ENCODE results near the gene MAD2L1BP.

The MAD2L1BP gene

DNA sequence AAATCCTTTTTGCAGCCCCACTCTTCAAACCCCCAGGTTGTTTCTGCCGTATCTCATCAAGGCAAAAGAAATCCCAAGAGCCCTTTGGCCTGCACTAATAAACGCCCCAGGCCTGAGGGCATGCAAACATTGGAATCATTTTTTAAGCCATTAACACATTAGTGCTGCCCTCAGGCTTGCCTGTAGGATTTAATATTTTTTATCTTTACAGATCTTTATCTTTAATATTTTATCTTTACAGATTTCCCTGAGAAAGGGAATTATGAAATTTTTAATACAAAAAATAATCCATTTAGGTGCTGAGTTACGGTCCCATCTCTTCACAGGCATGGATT is 21.3 kb upstream of the MAD2L1BP start:
- Histone ChIP-seq H3K4me3 (ENCODE audit: low read depth, low read length) (no peak overlapping the region), H3K36me3 (peaks cover 90% of the 10 kb centered on the region), H3K9me3 (ENCODE audit: severe bottlenecking) (no peaks in the 10 kb centered on the region), H3K27ac (no peak overlapping the region), H3K27me3 (ENCODE audit: insufficient read depth, low read depth, severe bottlenecking) (no peaks in the 10 kb centered on the region)
- TF ChIP-seq, protein P1, sequence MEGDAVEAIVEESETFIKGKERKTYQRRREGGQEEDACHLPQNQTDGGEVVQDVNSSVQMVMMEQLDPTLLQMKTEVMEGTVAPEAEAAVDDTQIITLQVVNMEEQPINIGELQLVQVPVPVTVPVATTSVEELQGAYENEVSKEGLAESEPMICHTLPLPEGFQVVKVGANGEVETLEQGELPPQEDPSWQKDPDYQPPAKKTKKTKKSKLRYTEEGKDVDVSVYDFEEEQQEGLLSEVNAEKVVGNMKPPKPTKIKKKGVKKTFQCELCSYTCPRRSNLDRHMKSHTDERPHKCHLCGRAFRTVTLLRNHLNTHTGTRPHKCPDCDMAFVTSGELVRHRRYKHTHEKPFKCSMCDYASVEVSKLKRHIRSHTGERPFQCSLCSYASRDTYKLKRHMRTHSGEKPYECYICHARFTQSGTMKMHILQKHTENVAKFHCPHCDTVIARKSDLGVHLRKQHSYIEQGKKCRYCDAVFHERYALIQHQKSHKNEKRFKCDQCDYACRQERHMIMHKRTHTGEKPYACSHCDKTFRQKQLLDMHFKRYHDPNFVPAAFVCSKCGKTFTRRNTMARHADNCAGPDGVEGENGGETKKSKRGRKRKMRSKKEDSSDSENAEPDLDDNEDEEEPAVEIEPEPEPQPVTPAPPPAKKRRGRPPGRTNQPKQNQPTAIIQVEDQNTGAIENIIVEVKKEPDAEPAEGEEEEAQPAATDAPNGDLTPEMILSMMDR (IDR thresholded peaks at IDR 0.05; ENCODE audit: low read depth, low read length) = no peak
- no peak for DNase-seq

DNA sequence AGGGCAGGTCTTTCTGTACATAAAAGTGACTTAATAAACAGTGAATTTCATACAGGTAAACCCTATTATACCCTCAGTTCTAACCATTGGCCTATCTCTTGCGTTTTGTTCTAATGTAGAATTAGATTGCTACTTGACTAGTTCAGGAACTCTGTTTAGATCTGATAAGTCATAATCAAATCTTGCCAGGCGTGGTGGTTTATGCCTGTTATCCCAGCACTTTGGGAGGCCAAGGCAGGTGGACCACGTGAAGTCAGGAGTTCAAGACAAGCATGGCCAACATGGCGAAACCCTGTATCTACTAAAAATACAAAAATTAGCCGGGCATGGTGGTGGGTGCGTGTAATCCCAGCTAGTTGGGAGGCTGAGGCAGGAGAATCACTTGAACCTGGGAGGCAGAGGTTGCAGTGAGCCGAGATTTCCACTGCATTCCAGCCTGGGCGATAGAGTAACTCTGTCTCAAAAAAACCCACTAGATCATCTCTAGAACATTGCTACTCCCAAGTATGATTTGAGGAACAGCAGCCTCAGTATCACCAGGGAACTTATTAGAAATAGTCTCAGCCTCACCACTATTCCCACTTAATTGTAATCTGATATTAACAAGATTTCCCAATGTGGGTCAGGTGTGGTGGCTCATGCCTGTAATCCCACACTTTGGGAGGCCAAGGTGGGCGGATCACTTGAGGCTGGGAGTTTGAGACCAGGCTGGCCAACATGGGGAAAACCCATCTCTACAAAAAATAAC is 18.7 kb upstream of the MAD2L1BP start:
- no peak overlapping the region; the same call in 1 of the 2 replicates for H3K27ac ChIP-seq
- DNase-seq = no peak
- TF ChIP-seq, protein P1 (IDR thresholded peaks at IDR 0.05; ENCODE audit: low read depth, low read length) = no peak
- H3K27me3 ChIP-seq (ENCODE audit: insufficient read depth, low read depth, severe bottlenecking) = no peaks in the 10 kb centered on the region
- H3K4me3 ChIP-seq (ENCODE audit: low read depth, low read length) = no peak overlapping the region
- H3K36me3 ChIP-seq = peaks cover 90% of the 10 kb centered on the region
- H3K9me3 ChIP-seq (ENCODE audit: severe bottlenecking) = no peaks in the 10 kb centered on the region

DNA sequence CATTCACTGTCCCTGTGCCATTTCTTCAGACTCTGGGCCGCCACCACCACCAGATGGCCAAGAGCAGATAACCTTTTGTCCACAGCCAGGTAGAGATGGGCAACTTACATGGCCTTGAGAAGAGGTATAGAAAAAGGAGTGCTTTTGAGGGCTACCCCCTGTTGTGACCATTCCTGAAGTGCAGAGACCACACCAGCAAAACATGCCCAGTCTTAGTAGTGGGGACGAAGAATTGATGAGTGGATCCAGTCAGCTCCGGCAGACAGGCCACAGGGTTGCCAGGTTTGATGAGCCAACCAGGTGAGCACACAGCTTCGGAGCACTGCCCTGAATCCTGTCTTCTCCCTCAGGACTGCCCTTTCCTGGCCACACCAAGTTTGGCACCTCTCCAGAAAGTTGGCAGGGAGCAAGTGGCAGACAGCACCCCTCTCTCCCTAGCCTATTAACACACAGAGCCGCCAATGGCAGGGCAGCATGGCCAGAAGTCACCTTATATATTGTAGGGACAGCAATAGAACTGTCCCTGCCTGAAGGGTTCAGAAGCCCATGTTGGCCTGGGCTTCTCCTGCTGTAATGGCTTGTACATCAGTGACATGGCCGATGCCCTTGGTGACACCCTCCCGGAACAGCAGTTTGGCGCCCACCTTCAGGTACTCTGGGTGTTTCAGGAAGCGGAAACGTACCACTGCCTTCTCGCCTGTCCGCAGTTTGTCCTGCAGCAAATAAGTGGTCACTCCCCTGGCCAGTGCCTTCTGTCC is 14.4 kb upstream of the MAD2L1BP start:
- H3K36me3 ChIP-seq = peaks cover 92% of the 10 kb centered on the region
- no peaks in the 10 kb centered on the region for H3K9me3 ChIP-seq (ENCODE audit: severe bottlenecking)
- no peak for DNase-seq
- no peak overlapping the region for H3K27ac ChIP-seq
- TF ChIP-seq, protein P1 (IDR thresholded peaks at IDR 0.05; ENCODE audit: low read depth, low read length) = no peak
- no peak overlapping the region for H3K4me3 ChIP-seq (ENCODE audit: low read depth, low read length)
- no peaks in the 10 kb centered on the region for H3K27me3 ChIP-seq (ENCODE audit: insufficient read depth, low read depth, severe bottlenecking)

DNA sequence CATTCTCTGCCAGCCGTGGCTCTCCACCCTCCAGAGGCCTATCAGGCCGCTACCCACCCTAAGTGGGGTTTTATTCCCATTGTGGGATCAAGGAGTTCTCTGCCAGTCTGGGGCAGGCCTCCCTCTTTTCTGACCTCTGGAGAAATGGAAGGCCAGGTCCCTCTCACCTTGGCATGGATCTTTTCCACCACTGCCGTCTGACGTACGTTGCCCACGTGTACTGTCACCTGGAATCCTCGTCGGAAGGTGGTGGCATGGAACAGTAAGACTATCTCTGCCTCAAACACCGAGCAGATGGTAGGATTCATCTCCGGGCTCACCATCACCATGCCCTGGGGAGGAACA is 13.8 kb upstream of the MAD2L1BP start:
- no peak for DNase-seq
- TF ChIP-seq, protein P1 (IDR thresholded peaks at IDR 0.05; ENCODE audit: low read depth, low read length) = no peak
- H3K27ac ChIP-seq = no peak overlapping the region
- H3K4me3 ChIP-seq (ENCODE audit: low read depth, low read length) = no peak overlapping the region
- H3K9me3 ChIP-seq (ENCODE audit: severe bottlenecking) = no peaks in the 10 kb centered on the region
- H3K36me3 ChIP-seq = peaks cover 90% of the 10 kb centered on the region
- no peaks in the 10 kb centered on the region for H3K27me3 ChIP-seq (ENCODE audit: insufficient read depth, low read depth, severe bottlenecking)

DNA sequence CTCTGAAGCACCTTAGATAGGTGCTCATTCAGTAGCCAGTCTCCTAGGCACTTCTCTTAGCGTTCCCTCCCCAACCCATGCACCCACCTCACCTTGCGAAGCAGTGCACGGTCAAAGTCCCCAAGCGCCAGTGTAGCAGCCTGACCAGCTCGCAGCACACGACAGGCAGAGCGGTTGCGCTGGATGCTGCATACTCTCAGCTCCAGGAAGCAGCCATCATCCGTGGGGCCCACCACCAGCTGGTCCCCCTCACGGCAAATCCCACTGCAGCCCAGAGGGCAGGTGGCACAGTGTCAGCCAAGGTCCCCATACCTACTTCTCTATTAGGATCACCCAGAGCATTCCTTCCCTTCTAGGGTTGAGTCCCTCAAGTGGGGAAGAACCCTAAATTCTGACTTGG is 13.1 kb upstream of the MAD2L1BP start:
- no peak overlapping the region for H3K27ac ChIP-seq
- no peak overlapping the region for H3K4me3 ChIP-seq (ENCODE audit: low read depth, low read length)
- DNase-seq = no peak
- peaks cover 91% of the 10 kb centered on the region for H3K36me3 ChIP-seq
- TF ChIP-seq, protein P1 (IDR thresholded peaks at IDR 0.05; ENCODE audit: low read depth, low read length) = no peak
- H3K9me3 ChIP-seq (ENCODE audit: severe bottlenecking) = no peaks in the 10 kb centered on the region
- no peaks in the 10 kb centered on the region for H3K27me3 ChIP-seq (ENCODE audit: insufficient read depth, low read depth, severe bottlenecking)
